K562 (cell line): ENCODE measurements around the gene LUC7L. TPM values are rescaled to one million over a fixed set of nuclear protein-coding genes. Genes with fewer than 3 reads are reported as not detected.

Source experiments
- ATAC-seq: fragments of 200-7000 bp; cut with Tn5 transposase; 3 replicates; pipeline ENCODE4 v1.9.1; 2020; ENCODE audit warnings: moderate library complexity
- BruUV-seq: library from RNA; stranded (reverse); fragments of 400-500 nt; replicated peaks from 2 replicates; lab custom pipeline; 2021; lab: Mats Ljungman, UMichigan
- CTCF ChIA-PET: fragments of 300-600 bp; formaldehyde crosslinking; extraction: SDS; loops from one replicate; lab custom pipeline; 2021; ENCODE audit warnings: low intra/inter-chr PET ratio; lab: Yijun Ruan, JAX
- POLR2A ChIA-PET: fragments of 300-600, 350-650 bp; sonication (Branson Sonifier 250); formaldehyde crosslinking; extraction: SDS; loops from one replicate; lab custom pipeline; 2021; ENCODE audit warnings: antibody characterized with exemption, inconsistent platforms; lab: Yijun Ruan, JAX
- DNase-seq, 4 experiments: peaks; one replicate each; pipeline versions ENCODE4 v3.0.0 to v3.0.0-alpha.2; 2011 to 2018; ENCODE audit warnings: low spot score in 3 of 4, mixed read lengths in 3 of 4; ENCODE audit errors: extremely low read depth in 1 of 4
- FAIRE-seq: peaks from 2 replicates; lab custom pipeline; 2011; peaks lifted over from hg19 to GRCh38; lab: Jason Lieb, UNC
- H2AFZ ChIP-seq: 2 replicates; pipeline ENCODE4 v1.6.0; 2011; ENCODE audit warnings: low read depth, low read length, control low read depth, inconsistent platforms
- H3K27ac ChIP-seq: fragments of 200-600 bp; 3 replicates; pipeline ENCODE4 v1.8.0; 2011; ENCODE audit warnings: low read depth, mild to moderate bottlenecking, control low read depth, inconsistent platforms, low read length, moderate library complexity, mixed read lengths; ENCODE audit errors: extremely low read depth
- H3K27me3 ChIP-seq, 2 experiments: fragments of 300-600 bp in 1 of 2; 2 replicates in 1 of 2; 3 replicates in 1 of 2; pipeline versions ENCODE4 v1.6.0 to v1.8.0; 2011; ENCODE audit warnings: inconsistent platforms in 2 of 2, low read length in 2 of 2, mild to moderate bottlenecking in 1 of 2, mixed read lengths in 1 of 2, moderate library complexity in 1 of 2; ENCODE audit not compliant: control insufficient read depth in 2 of 2, insufficient read depth in 2 of 2
- H3K36me3 ChIP-seq: fragments of 300-600 bp; 3 replicates; pipeline ENCODE4 v1.8.0; 2011; ENCODE audit warnings: mild to moderate bottlenecking, low read length, inconsistent platforms; ENCODE audit not compliant: control insufficient read depth, insufficient read depth
- H3K4me1 ChIP-seq, 2 experiments: fragments of 200-600 bp in 1 of 2; replicated peaks in 1 of 2; 2 replicates in 1 of 2; 3 replicates in 1 of 2; pipeline versions ENCODE4 v1.5.1 to v1.8.0; 2011; ENCODE audit warnings: inconsistent platforms in 2 of 2, low read length in 2 of 2, mild to moderate bottlenecking in 1 of 2, mixed read lengths in 1 of 2, moderate library complexity in 1 of 2; ENCODE audit not compliant: control insufficient read depth in 2 of 2, insufficient read depth in 2 of 2
- H3K4me2 ChIP-seq: 2 replicates; pipeline ENCODE4 v1.6.1; 2011; ENCODE audit warnings: low read length, control low read depth, inconsistent platforms, mixed read lengths; ENCODE audit not compliant: insufficient read depth
- H3K4me3 ChIP-seq: fragments of 200-600 bp; sonication (generic), shearing (Covaris generic); 2 replicates; pipeline ENCODE4 v1.5.1; 2016; ENCODE audit warnings: control low read depth, inconsistent platforms
- H3K79me2 ChIP-seq: fragments of 200-600 bp; 3 replicates; pipeline ENCODE4 v1.8.0; 2011; ENCODE audit warnings: low read length, inconsistent platforms; ENCODE audit not compliant: control insufficient read depth, insufficient read depth
- H3K9ac ChIP-seq, 2 experiments: 2 replicates each; pipeline versions ENCODE4 v1.6.0 to v1.6.1; 2011; ENCODE audit warnings: low read depth in 2 of 2, low read length in 2 of 2, control low read depth in 1 of 2, inconsistent platforms in 1 of 2, mild to moderate bottlenecking in 1 of 2, mixed read lengths in 1 of 2; ENCODE audit not compliant: insufficient read depth in 1 of 2
- H3K9me1 ChIP-seq: one replicate; pipeline ENCODE4 v1.6.0; 2011; ENCODE audit warnings: inconsistent platforms, mild to moderate bottlenecking, low read length, moderate library complexity; ENCODE audit not compliant: control insufficient read depth, insufficient read depth
- H3K9me3 ChIP-seq: replicated peaks from 2 replicates; pipeline ENCODE4 v1.5.1; 2011; ENCODE audit warnings: low read depth, low read length, inconsistent platforms; ENCODE audit not compliant: control insufficient read depth, insufficient read depth
- H4K20me1 ChIP-seq: replicated peaks from 2 replicates; pipeline ENCODE4 v1.6.1; 2011; ENCODE audit warnings: low read length, inconsistent platforms, mixed read lengths; ENCODE audit not compliant: control insufficient read depth, insufficient read depth
- BRD9 ChIP-seq: fragments of 450-650 bp; IDR thresholded peaks from 2 replicates; pipeline ENCODE4 v1.6.1; 2018; ENCODE audit warnings: low read depth; ENCODE audit not compliant: partially characterized antibody
- GATAD2A ChIP-seq: fragments of 450-650 bp; IDR thresholded peaks from 2 replicates; pipeline ENCODE4 v1.6.1; 2017
- HSF4 ChIP-seq: fragments of 250-450 bp; sonication (Bioruptor Pico); IDR thresholded peaks from 2 replicates; pipeline ENCODE4 v2.1.2; 2022; ENCODE audit warnings: mild to moderate bottlenecking, moderate library complexity, borderline replicate concordance
- LARP7 ChIP-seq: fragments of 450-650 bp; IDR thresholded peaks from 2 replicates; pipeline ENCODE4 v1.6.1; 2016
- MNT ChIP-seq, 2 experiments: fragments of 450-650 bp; conservative IDR thresholded peaks; 2 replicates each; pipeline ENCODE4 v1.6.1; 2017; ENCODE audit warnings: mild to moderate bottlenecking in 2 of 2, moderate library complexity in 2 of 2
- MXD1 ChIP-seq: fragments of 250-450 bp; sonication (Bioruptor Pico); IDR thresholded peaks from 2 replicates; pipeline ENCODE4 v1.8.0; 2021; ENCODE audit warnings: borderline replicate concordance, mild to moderate bottlenecking, moderate library complexity; ENCODE audit not compliant: poor library complexity, severe bottlenecking
- NR2C2 ChIP-seq, 2 experiments: fragments of 200-800 bp in 1 of 2; sonication (Bioruptor generic) in 1 of 2; sonication (generic) in 1 of 2; formaldehyde crosslinking in 1 of 2; IDR thresholded peaks; 2 replicates each; pipeline versions ENCODE4 v1.6.1 to v1.8.0; 2016 to 2022; ENCODE audit warnings: mild to moderate bottlenecking in 1 of 2, missing compliant biosample characterization in 1 of 2, missing genetic modification characterization in 1 of 2, missing genetic modification reagents in 1 of 2
- RBFOX2 ChIP-seq: fragments of 200-400 bp; formaldehyde crosslinking; IDR thresholded peaks from 2 replicates; pipeline ENCODE4 v1.6.1; 2017; ENCODE audit warnings: low read depth, mild to moderate bottlenecking, low read length, moderate library complexity
- SRSF3 ChIP-seq: fragments of 200-400 bp; formaldehyde crosslinking; IDR thresholded peaks from 2 replicates; pipeline ENCODE4 v1.6.1; 2016; ENCODE audit warnings: mild to moderate bottlenecking, low read length, moderate library complexity; ENCODE audit not compliant: insufficient read depth
- TCF15 ChIP-seq: fragments of 250-450 bp; sonication (Bioruptor Pico); IDR thresholded peaks from 2 replicates; pipeline ENCODE4 v1.8.0; 2022; ENCODE audit warnings: moderate library complexity, mild to moderate bottlenecking, inconsistent platforms
- TEAD4 ChIP-seq, 2 experiments: sonication (generic) in 1 of 2; formaldehyde crosslinking in 1 of 2; IDR thresholded peaks; 2 replicates each; pipeline versions ENCODE4 v1.6.1 to v1.8.0; 2012 to 2022; ENCODE audit warnings: borderline replicate concordance in 1 of 2, inconsistent platforms in 1 of 2, low read length in 1 of 2, mild to moderate bottlenecking in 1 of 2, missing genetic modification reagents in 1 of 2
- XRCC5 ChIP-seq: fragments of 200-400 bp; formaldehyde crosslinking; IDR thresholded peaks from 2 replicates; pipeline ENCODE4 v1.6.1; 2017; ENCODE audit warnings: low read depth, mild to moderate bottlenecking, low read length
- ZBTB33 ChIP-seq: sonication (generic); formaldehyde crosslinking; IDR thresholded peaks from 2 replicates; pipeline ENCODE4 v1.8.1; 2023; ENCODE audit warnings: mild to moderate bottlenecking, missing genetic modification reagents
- ZNF263 ChIP-seq: sonication (generic); formaldehyde crosslinking; IDR thresholded peaks from 2 replicates; pipeline ENCODE4 v1.8.0; 2022; ENCODE audit warnings: mild to moderate bottlenecking, missing genetic modification reagents, borderline replicate concordance
- ZNF584 ChIP-seq: fragments of 200-800 bp; sonication (Bioruptor generic); IDR thresholded peaks from 2 replicates; pipeline ENCODE4 v1.6.1; 2016; ENCODE audit warnings: low read depth, mild to moderate bottlenecking, missing genetic modification characterization, missing compliant biosample characterization
- WGBS: fragments of 100-300 bp; shearing (Covaris generic); methylation state at CpG from one replicate; pipeline ENCODE4 v1.1.6; 2016; ENCODE audit warnings: low coverage, mixed read lengths; ENCODE audit not compliant: insufficient coverage; ENCODE audit errors: missing lambda C conversion rate; 5-methylcytosine and 5-hydroxymethylcytosine counted together
- in situ Hi-C: fragments of 300-500 bp; cut with MboI; formaldehyde crosslinking; loops from 4 replicates; pipeline ENCODE4 v1.15.0; 2018; ENCODE audit warnings: inconsistent platforms, mixed read lengths
- intact Hi-C: fragments of 100-400 bp; cut with micrococcal nuclease; formaldehyde crosslinking; loops from 2 replicates; pipeline ENCODE4 v1.14.2; 2022
- polyA plus RNA-seq, 8 experiments: library from polyadenylated mRNA; depleted of rRNA in 4 of 8; stranded (reverse) in 5 of 8; unstranded in 3 of 8; fragments of >200 nt; fragmentation: Nextera tagmentation in 2 of 8; fragmentation: Illumina TruSeq in 1 of 8; extraction: Ambion mirVana in 2 of 8; extraction: Trizol in 1 of 8; gene quantifications; 2 replicates each; pipeline versions ENCODE4 v1.2.1 to v1.2.3, GENCODE V29; 2011 to 2014; ENCODE audit warnings: inconsistent platforms in 1 of 8, missing spikeins in 1 of 8
- total RNA-seq, 7 experiments: library from RNA; depleted of rRNA in 6 of 7; stranded (reverse); fragments of >200 nt in 6 of 7; fragmentation: Illumina TruSeq in 2 of 7; extraction: Trizol in 2 of 7; gene quantifications; 2 replicates each; pipeline versions ENCODE4 v1.2.1 to v1.2.3, GENCODE V29; 2011 to 2021; ENCODE audit warnings: low replicate concordance in 1 of 7

LUC7L gene
- total and polyA plus RNA-seq, 9 of the 15 experiments (the other 6 are each of a cell fraction or from before 2014, with no cell fraction given): 1.7 to 93.3 (median 59.5) TPM

- POLR2A ChIA-PET: interaction anchor here (0.9 kb wide), 1 partner anchor 11 kb away, joined by 3 read pairs; no protein-coding TSS in a partner anchor
- Histone ChIP-seq H3K4me1 (peaks cover 20% of the 10 kb centered on the region in 2 experiments; a peak in 4 of 5 replicates), H2AFZ (peak overlapping the region; percentile 82), H4K20me1 (no peaks in the 10 kb centered on the region), H3K27ac (peak overlapping the region; percentile 77), H3K9me3 (0 out of 2 replicates have a peak, but pooled peaks cover 2% of the 10 kb centered on the region), H3K36me3 (no peaks in the 10 kb centered on the region), H3K9ac (peak overlapping the region; percentile 68 to 86), H3K4me2 (peak overlapping the region; percentile 78), H3K27me3 (no peaks in the 10 kb centered on the region), H3K79me2 (peaks cover 2% of the 10 kb centered on the region; the same call in 1 of the 3 replicates), H3K9me1 (no peaks in the 10 kb centered on the region), H3K4me3 (peak overlapping the region; percentile 55)
- peak; percentile 64 to 75 (median 68) for DNase-seq
- FAIRE-seq: peak; percentile 58
- peak; percentile 75 for ATAC-seq
- TSS peak; percentile 100 for BruUV-seq
- intact Hi-C loops: no loop called here
- 12% methylated on average over 37 of the region's 59 CpGs for WGBS
- in situ Hi-C loops: no loop called here
- CTCF ChIA-PET: no interaction called here
- TF ChIP-seq NR2C2 (CRISPR knock-in tag; IDR thresholded peaks at IDR 0.05) (no peak), NR2C2 (tag; IDR thresholded peaks at IDR 0.05) (peak; percentile 21; the same call in 1 of the 2 replicates), BRD9 (no peak), LARP7 (no peak), HSF4 (CRISPR knock-in tag) (no peak; the same call in 1 of the 2 replicates), SRSF3 (no peak), XRCC5 (no peak), MXD1 (no peak), MNT (conservative IDR thresholded peaks at IDR 0.05) (peak; percentile 55 to 68; a peak in 3 of 4 replicates), TEAD4 (IDR thresholded peaks at IDR 0.05; ENCODE audit: low read length) (no peak), TEAD4 (CRISPR knock-in tag; IDR thresholded peaks at IDR 0.05; ENCODE audit: borderline replicate concordance) (no peak), TCF15 (CRISPR knock-in tag) (peak; percentile 28; the same call in 1 of the 2 replicates), ZBTB33 (CRISPR knock-in tag) (peak; percentile 91), ZNF584 (CRISPR knock-in tag) (no peak), ZNF263 (CRISPR knock-in tag) (no peak), GATAD2A (0 out of 2 replicates have a peak, but pooled peaks have one; percentile 53), RBFOX2 (peak; percentile 66)
Observed at GRCh38 chr16:154217-155030, 74.8 kb downstream of the LUC7L start.
